GM19240 (cell line): Measurements from ENCODE around the gene TSPAN15.

Experiments used
- DNase-seq: peaks from one replicate; pipeline ENCODE4 v3.0.0; 2011; ENCODE audit warnings: low spot score; ENCODE audit not compliant: insufficient read length

Gene TSPAN15

DNA sequence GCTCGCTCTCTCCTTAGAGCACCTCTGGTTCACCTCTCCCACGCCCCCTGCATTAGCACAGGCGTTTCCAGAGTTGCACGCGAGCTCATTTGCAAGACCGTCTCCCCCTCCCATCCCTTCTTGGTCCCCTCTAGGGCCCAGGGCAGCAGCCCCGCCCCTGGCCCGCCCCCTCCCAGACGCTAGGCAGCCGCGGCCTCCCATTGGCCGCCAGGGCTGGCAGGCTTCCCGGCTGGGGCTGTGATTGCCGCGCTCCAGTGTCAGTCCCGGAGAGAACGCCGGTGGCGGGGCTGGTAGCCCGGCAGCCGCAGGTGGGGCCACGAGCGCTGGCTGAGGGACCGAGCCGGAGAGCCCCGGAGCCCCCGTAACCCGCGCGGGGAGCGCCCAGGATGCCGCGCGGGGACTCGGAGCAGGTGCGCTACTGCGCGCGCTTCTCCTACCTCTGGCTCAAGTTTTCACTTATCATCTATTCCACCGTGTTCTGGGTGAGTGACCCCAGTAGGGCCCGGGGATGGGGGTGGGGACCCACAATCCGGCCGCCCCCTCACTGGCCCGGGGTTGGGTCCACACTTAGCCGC lies at the start of gene TSPAN15:
TSPAN15 (plus strand) TSS at position 257 of the 575 bp plus-strand sequence; CDS start at position 387, 130 bp downstream.
- peak; percentile 43 for DNase-seq

DNA sequence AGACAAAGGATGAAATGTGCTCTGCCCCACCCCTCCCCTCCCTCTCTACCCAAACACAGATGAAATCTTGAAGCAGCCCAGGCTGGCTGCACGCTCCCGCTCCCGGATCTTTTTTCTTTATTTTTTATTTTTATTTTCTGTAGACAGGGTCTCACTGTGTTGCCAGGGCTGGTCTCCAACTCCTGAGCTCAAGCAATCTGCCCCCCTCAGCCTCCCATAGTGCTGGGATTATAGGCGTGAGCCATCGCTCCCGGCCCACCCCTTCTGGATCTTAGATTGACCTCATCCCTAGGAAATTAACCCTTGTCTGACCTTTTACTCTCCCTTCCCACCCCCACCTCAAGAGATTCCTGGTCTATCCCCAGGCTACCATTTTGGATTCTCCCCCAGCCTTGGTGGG lies 48.9 kb upstream of the TSPAN15 start:
- no peak for DNase-seq

DNA sequence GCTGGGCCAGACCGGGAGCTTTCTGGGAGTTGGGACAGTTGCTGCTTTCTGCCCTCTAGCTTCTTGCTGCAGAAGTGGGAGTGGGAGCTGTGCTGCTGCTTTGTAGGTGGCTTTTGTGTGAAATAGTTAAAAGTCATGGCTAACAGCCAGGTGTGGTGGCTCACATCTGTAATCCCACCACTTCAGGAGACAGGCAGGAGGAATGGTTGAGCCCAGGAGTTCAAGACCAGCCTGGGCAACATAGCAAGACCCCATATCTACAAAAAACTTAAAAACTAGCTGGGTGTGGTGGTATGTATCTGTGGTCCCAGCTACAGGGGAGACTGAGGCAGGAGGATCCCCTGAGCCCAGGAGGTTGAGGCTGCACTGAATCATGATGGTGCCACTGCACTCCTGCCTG lies 48.2 kb upstream of the TSPAN15 start:
- no peak for DNase-seq

DNA sequence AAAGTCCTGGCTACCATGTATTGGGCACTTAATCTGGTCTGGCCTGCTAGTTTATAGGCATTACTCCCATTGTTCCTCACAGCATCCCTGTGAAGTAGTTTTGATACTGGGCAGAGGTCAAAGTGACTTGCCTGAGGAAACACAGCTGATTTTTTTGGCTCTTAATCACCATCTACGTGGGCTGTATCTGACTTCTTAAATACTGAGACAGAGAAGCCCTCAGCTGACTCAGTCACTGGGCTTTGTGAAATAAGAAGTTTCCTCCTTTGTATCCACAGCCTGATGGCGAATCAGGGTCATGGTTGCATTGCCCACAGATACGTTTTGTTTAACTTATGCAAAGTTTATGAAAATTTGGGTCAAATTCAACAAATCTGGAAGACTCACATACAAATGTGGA lies 47.7 kb upstream of the TSPAN15 start:
- DNase-seq = no peak

DNA sequence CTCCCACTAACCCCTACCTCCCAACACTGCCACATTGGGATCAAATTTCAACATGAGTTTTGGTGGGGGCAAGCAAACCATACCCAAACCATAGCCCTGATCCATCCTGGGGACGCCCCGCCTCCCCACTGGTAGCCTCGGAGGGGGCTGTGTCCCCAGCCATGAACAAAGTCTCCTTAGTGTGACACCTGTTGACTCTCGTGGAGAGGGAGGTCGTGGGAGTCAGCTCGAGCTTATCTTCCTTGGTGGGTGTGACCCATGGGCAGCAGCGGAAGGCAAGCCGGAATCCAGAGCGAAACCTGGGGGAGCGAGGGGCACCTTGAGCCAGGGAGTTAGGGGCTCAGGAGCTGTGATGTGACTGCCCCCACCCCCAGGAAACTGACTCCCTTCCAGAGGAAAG lies 46.5 kb upstream of the TSPAN15 start:
- no peak for DNase-seq

- DNase-seq = no peak
Observed at GRCh38 chr10:69405221-69405620, 46.0 kb upstream of the TSPAN15 start.

GRCh38 chr10:69406302-69406811 lies 44.9 kb upstream of the TSPAN15 start:
- no peak for DNase-seq

- no peak for DNase-seq
Observed at GRCh38 chr10:69406816-69407580, 44.3 kb upstream of the TSPAN15 start.

- DNase-seq = no peak
Observed at GRCh38 chr10:69407621-69408301, 43.5 kb upstream of the TSPAN15 start.

- peak; percentile 93 for DNase-seq
Observed at GRCh38 chr10:69408318-69409175, 42.7 kb upstream of the TSPAN15 start.

DNA sequence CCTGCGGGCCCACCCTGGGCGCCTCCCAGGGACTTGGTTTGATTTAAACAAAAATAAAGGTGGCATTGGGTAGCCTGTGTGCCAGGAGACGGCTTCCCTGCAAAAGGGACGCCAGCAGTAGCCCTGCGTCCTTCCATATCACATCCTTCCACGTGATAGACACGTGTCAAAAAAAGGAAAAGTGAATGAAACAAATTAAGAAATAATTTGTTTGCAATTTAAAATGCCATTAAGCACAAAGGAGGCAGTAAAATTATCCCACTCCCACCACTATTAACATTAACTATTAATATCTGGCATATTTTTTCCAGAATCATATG lies 42.1 kb upstream of the TSPAN15 start:
- no peak for DNase-seq

DNA sequence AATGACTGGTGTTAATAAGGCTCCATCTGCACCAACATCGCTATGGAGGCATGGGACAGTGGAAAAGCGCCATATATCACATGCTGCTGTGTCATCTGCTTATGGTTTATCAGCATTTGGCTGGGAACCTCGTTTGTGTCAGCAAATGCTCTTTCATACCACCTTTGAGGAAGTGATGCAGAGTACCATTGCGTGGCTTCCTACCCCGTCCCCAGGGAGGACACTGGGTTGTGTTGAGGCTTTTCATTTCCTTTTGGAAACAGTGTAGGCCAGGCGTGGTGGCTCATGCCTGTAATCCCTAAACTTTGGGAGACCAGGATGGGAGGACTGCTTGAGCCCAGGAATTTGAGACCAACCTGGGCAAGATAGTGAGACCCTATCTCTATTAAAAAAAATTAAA lies 41.3 kb upstream of the TSPAN15 start:
- DNase-seq = no peak

- no peak for DNase-seq
Observed at GRCh38 chr10:69410487-69410886, 40.8 kb upstream of the TSPAN15 start.

DNA sequence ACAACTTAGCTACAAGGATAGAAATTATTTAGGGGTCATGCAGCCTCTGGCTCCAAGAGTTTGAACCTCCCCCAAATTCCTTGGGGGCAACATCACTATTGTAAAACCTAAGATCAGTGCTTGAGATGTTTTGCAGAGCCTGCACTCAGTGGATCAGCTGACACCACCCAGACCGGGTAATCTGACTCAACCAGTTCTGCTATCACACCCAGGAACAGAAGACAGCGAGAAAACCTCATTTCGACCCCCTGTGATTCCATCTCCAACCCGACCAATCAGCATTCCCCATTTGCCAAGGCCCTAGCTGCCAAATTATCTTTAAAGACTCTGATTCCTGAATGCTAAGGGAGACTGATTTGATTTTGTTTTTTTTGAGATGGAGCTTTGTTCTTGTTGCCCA lies 39.8 kb upstream of the TSPAN15 start:
- DNase-seq = no peak

- DNase-seq = no peak
Observed at GRCh38 chr10:69412232-69412790, 39.0 kb upstream of the TSPAN15 start.

DNA sequence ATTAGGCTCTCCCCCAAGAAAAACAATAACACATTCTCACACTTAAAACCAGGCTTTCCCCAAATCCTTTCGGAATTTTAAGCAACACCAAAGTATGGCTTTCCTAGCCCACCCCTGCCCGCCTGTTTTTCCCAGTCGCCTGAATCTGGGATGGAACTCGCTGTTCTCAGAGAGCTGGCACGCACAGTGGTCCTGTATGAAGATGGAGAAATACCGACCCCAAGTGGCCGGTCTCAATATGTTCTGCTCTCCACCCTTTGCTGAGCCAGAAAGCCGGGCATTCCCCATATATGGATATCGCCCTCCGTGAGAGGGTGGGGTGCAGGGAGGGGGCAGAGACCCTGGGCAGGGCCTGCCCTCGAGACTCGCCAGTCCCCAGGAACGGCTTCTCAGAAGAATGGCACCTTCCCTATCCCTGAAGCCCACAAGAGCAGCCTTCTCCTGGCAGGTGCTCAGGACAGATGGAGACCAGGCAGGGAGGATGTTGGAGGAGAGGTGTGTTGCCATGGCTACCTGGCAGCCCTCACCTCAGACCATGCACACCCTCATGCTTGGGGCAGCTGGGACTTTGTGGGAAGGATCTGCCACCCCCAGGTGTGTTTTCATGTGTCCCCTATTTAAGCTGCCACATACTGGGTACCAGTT lies 37.9 kb upstream of the TSPAN15 start:
- no peak for DNase-seq

- DNase-seq = no peak
Observed at GRCh38 chr10:69414036-69415018, 36.9 kb upstream of the TSPAN15 start.

- no peak for DNase-seq
Observed at GRCh38 chr10:69415049-69415448, 36.2 kb upstream of the TSPAN15 start.

DNA sequence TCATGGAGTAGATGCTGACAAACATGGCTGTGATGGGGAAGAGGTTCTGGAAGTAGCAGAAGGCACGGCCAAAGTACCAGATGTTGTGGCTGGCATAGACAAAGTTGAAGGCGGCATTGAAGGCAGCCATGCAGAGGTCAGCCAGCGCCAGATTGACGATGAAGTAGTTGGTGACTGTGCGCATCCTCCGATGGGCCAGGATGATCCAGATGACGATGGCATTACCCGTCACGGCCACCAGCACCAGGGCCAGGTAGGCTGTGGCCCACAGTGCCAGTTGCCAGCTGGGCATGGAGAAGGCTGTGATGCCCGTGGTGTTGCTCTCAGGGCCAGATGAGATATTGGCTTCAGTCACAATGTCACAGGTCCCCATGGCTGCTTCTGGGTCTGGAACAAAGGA lies 35.3 kb upstream of the TSPAN15 start:
- DNase-seq = no peak

- no peak for DNase-seq
Observed at GRCh38 chr10:69416695-69417094, 34.6 kb upstream of the TSPAN15 start, which contains the start of gene TACR2. TSS of gene TACR2 (minus strand) at chr10:69416918. CDS start at chr10:69416323, 595 bp downstream.
